GM23338 (cell line): ENCODE data around the gene PKIB. TPM values are rescaled to one million over a fixed set of nuclear protein-coding genes. Genes with fewer than 3 reads are reported as not detected.

Source experiments
- ATAC-seq: fragments of 200-7000 bp; cut with Tn5 transposase; 3 replicates; pipeline ENCODE4 v1.9.1; 2020
- DNase-seq: peaks from one replicate; pipeline ENCODE4 v3.0.0-alpha.2; 2015; ENCODE audit warnings: low spot score
- H2AFZ ChIP-seq: fragments of 200-600 bp; sonication (generic); 2 replicates; pipeline ENCODE4 v1.8.0; 2016; ENCODE audit warnings: antibody characterized with exemption, mild to moderate bottlenecking, moderate library complexity
- H3F3A ChIP-seq: fragments of 200-600 bp; sonication (generic); replicated peaks from 2 replicates; pipeline ENCODE4 v1.8.0; 2017; ENCODE audit warnings: antibody characterized with exemption, mixed run types, low read depth
- H3K27ac ChIP-seq: fragments of 200-600 bp; sonication (generic); 2 replicates; pipeline ENCODE4 v1.6.1; 2016; ENCODE audit warnings: low read depth
- H3K27me3 ChIP-seq: fragments of 200-600 bp; sonication (generic); 2 replicates; pipeline ENCODE4 v1.8.0; 2016; ENCODE audit warnings: mild to moderate bottlenecking, mixed run types, moderate library complexity; ENCODE audit not compliant: insufficient read depth
- H3K36me3 ChIP-seq: fragments of 200-600 bp; sonication (generic); 2 replicates; pipeline ENCODE4 v1.8.0; 2016; ENCODE audit warnings: mild to moderate bottlenecking; ENCODE audit not compliant: insufficient read depth
- H3K4me1 ChIP-seq: fragments of 200-600 bp; sonication (generic); 2 replicates; pipeline ENCODE4 v1.8.0; 2016; ENCODE audit warnings: mild to moderate bottlenecking, moderate library complexity; ENCODE audit not compliant: insufficient read depth
- H3K4me2 ChIP-seq: fragments of 200-600 bp; sonication (generic); 2 replicates; pipeline ENCODE4 v1.7.1; 2017; ENCODE audit warnings: mixed run types
- H3K4me3 ChIP-seq: fragments of 200-600 bp; sonication (generic); 2 replicates; pipeline ENCODE4 v1.6.1; 2016; ENCODE audit warnings: mixed run types
- H3K79me2 ChIP-seq: fragments of 200-600 bp; sonication (generic); replicated peaks from 2 replicates; pipeline ENCODE4 v1.8.0; 2017; ENCODE audit warnings: mild to moderate bottlenecking; ENCODE audit not compliant: insufficient read depth
- H3K9me2 ChIP-seq: fragments of 200-600 bp; sonication (generic); 2 replicates; pipeline ENCODE4 v1.8.0; 2017; ENCODE audit not compliant: insufficient read depth
- H4K20me1 ChIP-seq: fragments of 200-600 bp; sonication (generic); replicated peaks from 2 replicates; pipeline ENCODE4 v1.8.0; 2017; ENCODE audit warnings: mild to moderate bottlenecking; ENCODE audit not compliant: insufficient read depth
- H3K27ac Mint-ChIP-seq: 2 replicates; pipeline ENCODE4 v1.8.0; 2020; ENCODE audit warnings: inconsistent platforms, mild to moderate bottlenecking, moderate library complexity, mixed read lengths
- H3K27me3 Mint-ChIP-seq: 3 replicates; pipeline ENCODE4 v1.8.0; 2022; ENCODE audit warnings: low read depth, mild to moderate bottlenecking, moderate library complexity, mixed read lengths, inconsistent platforms; ENCODE audit not compliant: insufficient read depth, poor library complexity
- H3K36me3 Mint-ChIP-seq: 3 replicates; pipeline ENCODE4 v1.8.0; 2021; ENCODE audit warnings: low read depth, mild to moderate bottlenecking, inconsistent platforms, moderate library complexity, mixed read lengths
- H3K4me1 Mint-ChIP-seq: 3 replicates; pipeline ENCODE4 v1.8.0; 2020; ENCODE audit warnings: mild to moderate bottlenecking, inconsistent platforms, mixed read lengths
- H3K4me3 Mint-ChIP-seq: 3 replicates; pipeline ENCODE4 v1.8.0; 2021; ENCODE audit warnings: moderate library complexity, mild to moderate bottlenecking, inconsistent platforms, mixed read lengths
- H3K9me3 Mint-ChIP-seq: 3 replicates; pipeline ENCODE4 v1.8.0; 2020; ENCODE audit warnings: moderate library complexity, mild to moderate bottlenecking, inconsistent platforms, mixed read lengths
- CREB1 ChIP-seq: fragments of 250-450 bp; sonication (Bioruptor Pico); IDR thresholded peaks from 2 replicates; pipeline ENCODE4 v1.5.0; 2020; ENCODE audit warnings: low read depth, mild to moderate bottlenecking, moderate library complexity
- EZH2 ChIP-seq: fragments of 200-600 bp; sonication (generic); IDR thresholded peaks from one replicate; pipeline ENCODE4 v1.8.0; 2017; ENCODE audit warnings: antibody characterized with exemption, mild to moderate bottlenecking, low read depth; ENCODE audit not compliant: unreplicated experiment
- EZH2phosphoT487 ChIP-seq: fragments of 200-600 bp; sonication (generic); IDR thresholded peaks from one replicate; pipeline ENCODE4 v1.8.1; 2018; ENCODE audit warnings: antibody characterized with exemption; ENCODE audit not compliant: unreplicated experiment
- JUNB ChIP-seq: IDR thresholded peaks from one replicate; pipeline ENCODE4 v1.6.1; 2016; ENCODE audit warnings: antibody characterized with exemption; ENCODE audit not compliant: unreplicated experiment
- NANOG ChIP-seq: IDR thresholded peaks from 2 replicates; pipeline ENCODE4 v1.6.1; 2016; ENCODE audit warnings: antibody characterized with exemption, borderline replicate concordance
- POLR2AphosphoS5 ChIP-seq: IDR thresholded peaks from 2 replicates; pipeline ENCODE4 v1.6.1; 2016; ENCODE audit warnings: antibody characterized with exemption, low read depth
- STAT1 ChIP-seq: IDR thresholded peaks from one replicate; pipeline ENCODE4 v1.6.1; 2016; ENCODE audit warnings: antibody characterized with exemption; ENCODE audit not compliant: unreplicated experiment
- ZNF114 ChIP-seq: fragments of 250-450 bp; sonication (Bioruptor Pico); IDR thresholded peaks from 2 replicates; pipeline ENCODE4 v1.5.0; 2020; ENCODE audit warnings: mild to moderate bottlenecking, moderate library complexity
- ZNF331 ChIP-seq: fragments of 250-450 bp; sonication (Bioruptor Pico); IDR thresholded peaks from 2 replicates; pipeline ENCODE4 v1.5.0; 2020; ENCODE audit warnings: low read depth, mild to moderate bottlenecking, moderate library complexity
- polyA plus RNA-seq: library from polyadenylated mRNA; unstranded; fragments of >200 nt; fragmentation: Nextera tagmentation; extraction: Ambion mirVana; gene quantifications from 2 replicates; pipeline ENCODE4 v1.2.1, GENCODE V29; 2016
- total RNA-seq: library from RNA; depleted of rRNA; stranded (reverse); fragments of >200 nt; shearing (Covaris generic); gene quantifications from 2 replicates; pipeline ENCODE4 v1.2.3, GENCODE V29; 2014
- TF ChIP-seq, protein P1 (sequence below), 2 experiments: fragments of 200-600 bp in 1 of 2; sonication (generic) in 1 of 2; conservative IDR thresholded peaks; 2 replicates each; pipeline versions ENCODE4 v1.5.1 to v1.6.1; 2016 to 2017; ENCODE audit warnings: antibody characterized with exemption in 2 of 2, low read depth in 2 of 2, mild to moderate bottlenecking in 2 of 2, moderate library complexity in 1 of 2
- TF ChIP-seq, protein P2 (sequence below): IDR thresholded peaks from one replicate; pipeline ENCODE4 v1.6.1; 2018; ENCODE audit warnings: antibody characterized with exemption; ENCODE audit not compliant: unreplicated experiment
- TF ChIP-seq, protein P3 (sequence below): IDR thresholded peaks from 2 replicates; pipeline ENCODE4 v1.6.1; 2016; ENCODE audit warnings: antibody characterized with exemption
- TF ChIP-seq, protein P4 (sequence below): fragments of 250-450 bp; sonication (Bioruptor Pico); IDR thresholded peaks from 2 replicates; pipeline ENCODE4 v1.5.0; 2020; ENCODE audit warnings: mild to moderate bottlenecking, moderate library complexity

Gene PKIB
- total and polyA plus RNA-seq, 2 experiments from 2014 or later: 125 to 170 TPM

DNA sequence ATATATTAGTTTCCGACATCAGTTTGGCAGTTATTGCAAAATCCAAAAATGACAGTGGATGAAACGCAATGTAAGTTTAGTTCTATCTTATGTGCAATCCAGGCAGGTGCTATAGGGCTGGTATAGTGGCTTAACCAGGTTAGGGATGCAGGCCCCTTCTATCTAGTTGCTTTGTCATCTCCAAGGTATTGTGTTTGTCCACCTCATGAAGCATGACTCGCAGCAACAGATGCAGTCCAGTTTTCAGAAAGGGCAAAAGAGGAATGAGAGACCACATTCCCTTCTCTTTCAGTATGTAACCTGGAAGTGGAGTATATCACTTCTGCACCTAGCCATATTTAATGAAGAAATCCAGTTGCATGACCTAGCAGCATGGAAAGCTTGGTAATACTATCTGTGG, 59.7 kb downstream of the PKIB start:
- no peaks in the 10 kb centered on the region; the same call in 1 of the 2 replicates for H3K36me3 ChIP-seq
- no peak for ATAC-seq
- Mint-ChIP-seq H3K9me3 (no peaks in the 10 kb centered on the region; the same call in 2 of the 3 replicates), H3K4me1 (peaks cover 4% of the 10 kb centered on the region; the same call in 1 of the 3 replicates), H3K36me3 (peaks cover 24% of the 10 kb centered on the region), H3K4me3 (no peak overlapping the region), H3K27me3 (no peaks in the 10 kb centered on the region), H3K27ac (no peak overlapping the region)
- H3K27ac ChIP-seq: no peak overlapping the region
- H3K4me1 ChIP-seq: peaks cover 5% of the 10 kb centered on the region; the same call in 1 of the 2 replicates
- H3F3A ChIP-seq: no peaks in the 10 kb centered on the region
- H4K20me1 ChIP-seq: 0 out of 2 replicates have a peak, but pooled peaks cover 3% of the 10 kb centered on the region
- H3K27me3 ChIP-seq: no peaks in the 10 kb centered on the region
- DNase-seq: no peak
- H3K4me2 ChIP-seq: no peak overlapping the region
- peaks cover 8% of the 10 kb centered on the region; the same call in 1 of the 2 replicates for H3K9me2 ChIP-seq
- H3K4me3 ChIP-seq: no peak overlapping the region
- TF ChIP-seq POLR2AphosphoS5 (no peak), NANOG (no peak), STAT1 (no peak), ZNF114 (CRISPR knock-in tag) (no peak), JUNB (no peak), ZNF331 (no peak), EZH2phosphoT487 (no peak), CREB1 (no peak), EZH2 (no peak)
- TF ChIP-seq, protein P1, sequence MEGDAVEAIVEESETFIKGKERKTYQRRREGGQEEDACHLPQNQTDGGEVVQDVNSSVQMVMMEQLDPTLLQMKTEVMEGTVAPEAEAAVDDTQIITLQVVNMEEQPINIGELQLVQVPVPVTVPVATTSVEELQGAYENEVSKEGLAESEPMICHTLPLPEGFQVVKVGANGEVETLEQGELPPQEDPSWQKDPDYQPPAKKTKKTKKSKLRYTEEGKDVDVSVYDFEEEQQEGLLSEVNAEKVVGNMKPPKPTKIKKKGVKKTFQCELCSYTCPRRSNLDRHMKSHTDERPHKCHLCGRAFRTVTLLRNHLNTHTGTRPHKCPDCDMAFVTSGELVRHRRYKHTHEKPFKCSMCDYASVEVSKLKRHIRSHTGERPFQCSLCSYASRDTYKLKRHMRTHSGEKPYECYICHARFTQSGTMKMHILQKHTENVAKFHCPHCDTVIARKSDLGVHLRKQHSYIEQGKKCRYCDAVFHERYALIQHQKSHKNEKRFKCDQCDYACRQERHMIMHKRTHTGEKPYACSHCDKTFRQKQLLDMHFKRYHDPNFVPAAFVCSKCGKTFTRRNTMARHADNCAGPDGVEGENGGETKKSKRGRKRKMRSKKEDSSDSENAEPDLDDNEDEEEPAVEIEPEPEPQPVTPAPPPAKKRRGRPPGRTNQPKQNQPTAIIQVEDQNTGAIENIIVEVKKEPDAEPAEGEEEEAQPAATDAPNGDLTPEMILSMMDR (conservative IDR thresholded peaks at IDR 0.05; ENCODE audit: low read depth in 2 of 2): no peak
- TF ChIP-seq, protein P2, sequence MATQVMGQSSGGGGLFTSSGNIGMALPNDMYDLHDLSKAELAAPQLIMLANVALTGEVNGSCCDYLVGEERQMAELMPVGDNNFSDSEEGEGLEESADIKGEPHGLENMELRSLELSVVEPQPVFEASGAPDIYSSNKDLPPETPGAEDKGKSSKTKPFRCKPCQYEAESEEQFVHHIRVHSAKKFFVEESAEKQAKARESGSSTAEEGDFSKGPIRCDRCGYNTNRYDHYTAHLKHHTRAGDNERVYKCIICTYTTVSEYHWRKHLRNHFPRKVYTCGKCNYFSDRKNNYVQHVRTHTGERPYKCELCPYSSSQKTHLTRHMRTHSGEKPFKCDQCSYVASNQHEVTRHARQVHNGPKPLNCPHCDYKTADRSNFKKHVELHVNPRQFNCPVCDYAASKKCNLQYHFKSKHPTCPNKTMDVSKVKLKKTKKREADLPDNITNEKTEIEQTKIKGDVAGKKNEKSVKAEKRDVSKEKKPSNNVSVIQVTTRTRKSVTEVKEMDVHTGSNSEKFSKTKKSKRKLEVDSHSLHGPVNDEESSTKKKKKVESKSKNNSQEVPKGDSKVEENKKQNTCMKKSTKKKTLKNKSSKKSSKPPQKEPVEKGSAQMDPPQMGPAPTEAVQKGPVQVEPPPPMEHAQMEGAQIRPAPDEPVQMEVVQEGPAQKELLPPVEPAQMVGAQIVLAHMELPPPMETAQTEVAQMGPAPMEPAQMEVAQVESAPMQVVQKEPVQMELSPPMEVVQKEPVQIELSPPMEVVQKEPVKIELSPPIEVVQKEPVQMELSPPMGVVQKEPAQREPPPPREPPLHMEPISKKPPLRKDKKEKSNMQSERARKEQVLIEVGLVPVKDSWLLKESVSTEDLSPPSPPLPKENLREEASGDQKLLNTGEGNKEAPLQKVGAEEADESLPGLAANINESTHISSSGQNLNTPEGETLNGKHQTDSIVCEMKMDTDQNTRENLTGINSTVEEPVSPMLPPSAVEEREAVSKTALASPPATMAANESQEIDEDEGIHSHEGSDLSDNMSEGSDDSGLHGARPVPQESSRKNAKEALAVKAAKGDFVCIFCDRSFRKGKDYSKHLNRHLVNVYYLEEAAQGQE: no peak
- TF ChIP-seq, protein P3, sequence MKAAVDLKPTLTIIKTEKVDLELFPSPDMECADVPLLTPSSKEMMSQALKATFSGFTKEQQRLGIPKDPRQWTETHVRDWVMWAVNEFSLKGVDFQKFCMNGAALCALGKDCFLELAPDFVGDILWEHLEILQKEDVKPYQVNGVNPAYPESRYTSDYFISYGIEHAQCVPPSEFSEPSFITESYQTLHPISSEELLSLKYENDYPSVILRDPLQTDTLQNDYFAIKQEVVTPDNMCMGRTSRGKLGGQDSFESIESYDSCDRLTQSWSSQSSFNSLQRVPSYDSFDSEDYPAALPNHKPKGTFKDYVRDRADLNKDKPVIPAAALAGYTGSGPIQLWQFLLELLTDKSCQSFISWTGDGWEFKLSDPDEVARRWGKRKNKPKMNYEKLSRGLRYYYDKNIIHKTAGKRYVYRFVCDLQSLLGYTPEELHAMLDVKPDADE: no peak
- TF ChIP-seq, protein P4, sequence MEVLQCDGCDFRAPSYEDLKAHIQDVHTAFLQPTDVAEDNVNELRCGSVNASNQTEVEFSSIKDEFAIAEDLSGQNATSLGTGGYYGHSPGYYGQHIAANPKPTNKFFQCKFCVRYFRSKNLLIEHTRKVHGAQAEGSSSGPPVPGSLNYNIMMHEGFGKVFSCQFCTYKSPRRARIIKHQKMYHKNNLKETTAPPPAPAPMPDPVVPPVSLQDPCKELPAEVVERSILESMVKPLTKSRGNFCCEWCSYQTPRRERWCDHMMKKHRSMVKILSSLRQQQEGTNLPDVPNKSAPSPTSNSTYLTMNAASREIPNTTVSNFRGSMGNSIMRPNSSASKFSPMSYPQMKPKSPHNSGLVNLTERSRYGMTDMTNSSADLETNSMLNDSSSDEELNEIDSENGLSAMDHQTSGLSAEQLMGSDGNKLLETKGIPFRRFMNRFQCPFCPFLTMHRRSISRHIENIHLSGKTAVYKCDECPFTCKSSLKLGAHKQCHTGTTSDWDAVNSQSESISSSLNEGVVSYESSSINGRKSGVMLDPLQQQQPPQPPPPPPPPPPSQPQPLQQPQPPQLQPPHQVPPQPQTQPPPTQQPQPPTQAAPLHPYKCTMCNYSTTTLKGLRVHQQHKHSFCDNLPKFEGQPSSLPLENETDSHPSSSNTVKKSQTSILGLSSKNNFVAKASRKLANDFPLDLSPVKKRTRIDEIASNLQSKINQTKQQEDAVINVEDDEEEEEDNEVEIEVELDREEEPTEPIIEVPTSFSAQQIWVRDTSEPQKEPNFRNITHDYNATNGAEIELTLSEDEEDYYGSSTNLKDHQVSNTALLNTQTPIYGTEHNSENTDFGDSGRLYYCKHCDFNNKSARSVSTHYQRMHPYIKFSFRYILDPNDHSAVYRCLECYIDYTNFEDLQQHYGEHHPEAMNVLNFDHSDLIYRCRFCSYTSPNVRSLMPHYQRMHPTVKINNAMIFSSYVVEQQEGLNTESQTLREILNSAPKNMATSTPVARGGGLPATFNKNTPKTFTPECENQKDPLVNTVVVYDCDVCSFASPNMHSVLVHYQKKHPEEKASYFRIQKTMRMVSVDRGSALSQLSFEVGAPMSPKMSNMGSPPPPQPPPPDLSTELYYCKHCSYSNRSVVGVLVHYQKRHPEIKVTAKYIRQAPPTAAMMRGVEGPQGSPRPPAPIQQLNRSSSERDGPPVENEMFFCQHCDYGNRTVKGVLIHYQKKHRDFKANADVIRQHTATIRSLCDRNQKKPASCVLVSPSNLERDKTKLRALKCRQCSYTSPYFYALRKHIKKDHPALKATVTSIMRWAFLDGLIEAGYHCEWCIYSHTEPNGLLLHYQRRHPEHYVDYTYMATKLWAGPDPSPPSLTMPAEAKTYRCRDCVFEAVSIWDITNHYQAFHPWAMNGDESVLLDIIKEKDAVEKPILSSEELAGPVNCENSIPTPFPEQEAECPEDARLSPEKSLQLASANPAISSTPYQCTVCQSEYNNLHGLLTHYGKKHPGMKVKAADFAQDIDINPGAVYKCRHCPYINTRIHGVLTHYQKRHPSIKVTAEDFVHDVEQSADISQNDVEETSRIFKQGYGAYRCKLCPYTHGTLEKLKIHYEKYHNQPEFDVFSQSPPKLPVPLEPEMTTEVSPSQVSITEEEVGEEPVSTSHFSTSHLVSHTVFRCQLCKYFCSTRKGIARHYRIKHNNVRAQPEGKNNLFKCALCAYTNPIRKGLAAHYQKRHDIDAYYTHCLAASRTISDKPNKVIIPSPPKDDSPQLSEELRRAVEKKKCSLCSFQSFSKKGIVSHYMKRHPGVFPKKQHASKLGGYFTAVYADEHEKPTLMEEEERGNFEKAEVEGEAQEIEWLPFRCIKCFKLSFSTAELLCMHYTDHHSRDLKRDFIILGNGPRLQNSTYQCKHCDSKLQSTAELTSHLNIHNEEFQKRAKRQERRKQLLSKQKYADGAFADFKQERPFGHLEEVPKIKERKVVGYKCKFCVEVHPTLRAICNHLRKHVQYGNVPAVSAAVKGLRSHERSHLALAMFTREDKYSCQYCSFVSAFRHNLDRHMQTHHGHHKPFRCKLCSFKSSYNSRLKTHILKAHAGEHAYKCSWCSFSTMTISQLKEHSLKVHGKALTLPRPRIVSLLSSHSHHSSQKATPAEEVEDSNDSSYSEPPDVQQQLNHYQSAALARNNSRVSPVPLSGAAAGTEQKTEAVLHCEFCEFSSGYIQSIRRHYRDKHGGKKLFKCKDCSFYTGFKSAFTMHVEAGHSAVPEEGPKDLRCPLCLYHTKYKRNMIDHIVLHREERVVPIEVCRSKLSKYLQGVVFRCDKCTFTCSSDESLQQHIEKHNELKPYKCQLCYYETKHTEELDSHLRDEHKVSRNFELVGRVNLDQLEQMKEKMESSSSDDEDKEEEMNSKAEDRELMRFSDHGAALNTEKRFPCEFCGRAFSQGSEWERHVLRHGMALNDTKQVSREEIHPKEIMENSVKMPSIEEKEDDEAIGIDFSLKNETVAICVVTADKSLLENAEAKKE: no peak
- no peak overlapping the region for H2AFZ ChIP-seq
- no peaks in the 10 kb centered on the region for H3K79me2 ChIP-seq
